ENCODE measurements around the gene DYNC2LI1. TPM values are rescaled to one million over a fixed set of nuclear protein-coding genes. Genes with fewer than 3 reads are reported as not detected.

The DYNC2LI1 gene
- total and polyA plus RNA-seq, 2 of the 8 experiments (the other 6 are each of a cell fraction or from before 2014, with no cell fraction given): 3.9 to 7.6 TPM

DNA sequence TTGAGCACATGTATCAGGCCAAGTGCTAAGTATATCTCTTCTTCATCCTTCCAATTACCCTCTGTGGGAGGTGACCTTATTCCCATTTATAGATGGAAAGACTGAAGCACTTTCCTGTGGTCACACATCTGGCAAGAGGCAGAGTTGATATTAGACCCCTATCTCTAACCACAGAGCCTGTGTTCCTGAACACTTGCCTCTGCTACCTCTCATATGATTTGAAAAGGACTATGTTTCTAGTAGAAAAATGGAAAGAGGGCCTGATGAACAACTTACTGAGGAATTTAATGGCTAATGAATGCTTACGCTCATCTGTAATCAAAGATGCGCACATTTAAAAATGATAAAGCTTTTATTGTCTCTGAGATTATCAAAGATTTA is 46.2 kb upstream of the DYNC2LI1 start:
- H2BK15ac ChIP-seq (ENCODE audit: low read length): no peak overlapping the region
- no peak overlapping the region for H4K91ac ChIP-seq (replicated peaks; ENCODE audit: insufficient read length, low read length)
- no peak overlapping the region for H2BK5ac ChIP-seq (ENCODE audit: low read depth, low read length)
- no peak overlapping the region for H3K18ac ChIP-seq (ENCODE audit: extremely low read depth, low read length)
- no peak overlapping the region for H4K8ac ChIP-seq (ENCODE audit: extremely low read depth, insufficient read depth, low read length)
- H3K23me2 ChIP-seq (ENCODE audit: low read depth, low read length): no peaks in the 10 kb centered on the region
- H3K27ac ChIP-seq (ENCODE audit: low read depth, low read length): no peak overlapping the region
- H3K79me2 ChIP-seq (ENCODE audit: control insufficient read depth in 1 of 2, insufficient read depth in 2 of 2, low read length in 2 of 2): no peaks in the 10 kb centered on the region
- H3K4me3 ChIP-seq (ENCODE audit: extremely low read depth in 1 of 4, insufficient read depth in 2 of 4, low read depth in 3 of 4, low read length in 4 of 4): no peak overlapping the region
- no peaks in the 10 kb centered on the region for H3K9me3 ChIP-seq (ENCODE audit: insufficient read depth in 2 of 2, low read depth in 1 of 2, low read length in 1 of 2)
- H3K14ac ChIP-seq (ENCODE audit: insufficient read length): no peak overlapping the region
- H2BK120ac ChIP-seq (replicated peaks; ENCODE audit: low read depth, low read length): no peak overlapping the region
- DNase-seq (ENCODE audit: low read depth in 1 of 2, low spot score in 2 of 2) (no peak), FAIRE-seq (no peak)
- H3K56ac ChIP-seq (replicated peaks; ENCODE audit: insufficient read length, low read depth, low read length): no peak overlapping the region
- CTCF ChIA-PET (ENCODE audit: partially characterized antibody): interaction anchor here (0.5 to 1.2 kb wide), 2 partner anchors 9 to 100 kb away, joined by 3 to 4 read pairs; no protein-coding TSS in a partner anchor
- WGBS, 2 experiments (ENCODE audit: extremely low coverage in 1 of 2, insufficient coverage in 1 of 2, insufficient read length in 1 of 2, insufficient replicate concordance in 2 of 2, low coverage in 1 of 2, low lambda C conversion rate in 2 of 2, missing lambda C conversion rate in 1 of 2): 98% methylated on average over 2 of the region's 2 CpGs; no CpG with 5 or more reads in 1 of the 2 experiments
- no peaks in the 10 kb centered on the region for H4K20me1 ChIP-seq (replicated peaks in 1 of 2; ENCODE audit: control insufficient read depth in 1 of 2, insufficient read depth in 2 of 2, low read length in 2 of 2)
- H3K4me1 ChIP-seq (replicated peaks in 1 of 4; ENCODE audit: control insufficient read depth in 3 of 4, insufficient read depth in 4 of 4, low read length in 3 of 4): peaks cover 0 to 6% (median 2%) of the 10 kb centered on the region in 4 experiments; a peak in 2 of 7 replicates
- no peaks in the 10 kb centered on the region for H3K36me3 ChIP-seq (ENCODE audit: control insufficient read depth in 2 of 4, insufficient read depth in 4 of 4, low read length in 3 of 4)
- no peak overlapping the region for H3K4ac ChIP-seq (replicated peaks; ENCODE audit: insufficient read length, low read depth, low read length)
- POLR2A ChIA-PET (ENCODE audit: partially characterized antibody): interaction anchor here (1.6 kb wide), 1 partner anchor 132 kb away, joined by 3 read pairs; the partner anchor contains the start of gene THADA
- H3K27me3 ChIP-seq (replicated peaks in 1 of 4; ENCODE audit: control insufficient read depth in 3 of 4, extremely low read depth in 1 of 4, insufficient read depth in 3 of 4, low read length in 3 of 4): no peaks in the 10 kb centered on the region
- no peak overlapping the region for H4K5ac ChIP-seq (ENCODE audit: insufficient read length, low read depth, low read length)
- no peak overlapping the region for H3K23ac ChIP-seq (ENCODE audit: insufficient read length)
- no peak overlapping the region for H3K9ac ChIP-seq (replicated peaks in 1 of 4; ENCODE audit: extremely low read depth in 1 of 4, low read depth in 3 of 4, low read length in 3 of 4)
- no peak overlapping the region for H2AFZ ChIP-seq (ENCODE audit: low read length)
- no peak overlapping the region for H3K4me2 ChIP-seq (ENCODE audit: insufficient read depth in 1 of 2, low read depth in 2 of 2, low read length in 2 of 2)
- H2BK12ac ChIP-seq (ENCODE audit: low read depth, low read length): no peak overlapping the region
- no peak overlapping the region for H2BK20ac ChIP-seq (ENCODE audit: low read length)
- H2AK5ac ChIP-seq (ENCODE audit: low read depth, low read length): no peak overlapping the region
- H3K79me1 ChIP-seq (ENCODE audit: low read depth, low read length): no peaks in the 10 kb centered on the region
- TF ChIP-seq TAF1 (IDR thresholded peaks at IDR 0.05; ENCODE audit: low read depth, low read length) (no peak), JUND (IDR thresholded peaks at IDR 0.05; ENCODE audit: low read length) (no peak), POLR2A (IDR thresholded peaks at IDR 0.05; ENCODE audit: control extremely low read depth in 1 of 2, low read depth in 2 of 2, low read length in 2 of 2) (no peak), KDM1A (IDR thresholded peaks at IDR 0.05; ENCODE audit: borderline replicate concordance, low read length) (no peak), SRF (IDR thresholded peaks at IDR 0.05; ENCODE audit: low read depth, low read length) (no peak), RBBP5 (IDR thresholded peaks at IDR 0.05; ENCODE audit: borderline replicate concordance, low read depth, low read length) (no peak), EZH2 (IDR thresholded peaks at IDR 0.05; ENCODE audit: low read depth, low read length, severe bottlenecking) (no peak), CHD1 (IDR thresholded peaks at IDR 0.05; ENCODE audit: low read depth, low read length) (no peak), SP4 (IDR thresholded peaks at IDR 0.05; ENCODE audit: low read length) (no peak), CBX5 (IDR thresholded peaks at IDR 0.05; ENCODE audit: low read depth, low read length) (no peak), CTBP2 (IDR thresholded peaks at IDR 0.05; ENCODE audit: borderline replicate concordance, insufficient read depth, insufficient read length, low read length) (no peak), GTF2F1 (IDR thresholded peaks at IDR 0.05; ENCODE audit: borderline replicate concordance, low read depth, low read length) (no peak)
- TF ChIP-seq, protein P1, sequence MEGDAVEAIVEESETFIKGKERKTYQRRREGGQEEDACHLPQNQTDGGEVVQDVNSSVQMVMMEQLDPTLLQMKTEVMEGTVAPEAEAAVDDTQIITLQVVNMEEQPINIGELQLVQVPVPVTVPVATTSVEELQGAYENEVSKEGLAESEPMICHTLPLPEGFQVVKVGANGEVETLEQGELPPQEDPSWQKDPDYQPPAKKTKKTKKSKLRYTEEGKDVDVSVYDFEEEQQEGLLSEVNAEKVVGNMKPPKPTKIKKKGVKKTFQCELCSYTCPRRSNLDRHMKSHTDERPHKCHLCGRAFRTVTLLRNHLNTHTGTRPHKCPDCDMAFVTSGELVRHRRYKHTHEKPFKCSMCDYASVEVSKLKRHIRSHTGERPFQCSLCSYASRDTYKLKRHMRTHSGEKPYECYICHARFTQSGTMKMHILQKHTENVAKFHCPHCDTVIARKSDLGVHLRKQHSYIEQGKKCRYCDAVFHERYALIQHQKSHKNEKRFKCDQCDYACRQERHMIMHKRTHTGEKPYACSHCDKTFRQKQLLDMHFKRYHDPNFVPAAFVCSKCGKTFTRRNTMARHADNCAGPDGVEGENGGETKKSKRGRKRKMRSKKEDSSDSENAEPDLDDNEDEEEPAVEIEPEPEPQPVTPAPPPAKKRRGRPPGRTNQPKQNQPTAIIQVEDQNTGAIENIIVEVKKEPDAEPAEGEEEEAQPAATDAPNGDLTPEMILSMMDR (IDR thresholded peaks at IDR 0.05; ENCODE audit: control extremely low read depth in 1 of 3, insufficient read depth in 1 of 3, low read depth in 1 of 3, low read length in 3 of 3): no peak
